Prostate gland (tissue), 2 donors: ENCODE results near the gene ATP5ME. TPM values are rescaled to one million over a fixed set of nuclear protein-coding genes. Genes with fewer than 3 reads are reported as not detected.
"Not testable (repeated sequence)": the region's sequence is repeated elsewhere in the genome, so short reads cannot be mapped to it uniquely, and the experiment has no call there.

Source experiments
- DNase-seq: peaks from one replicate; pipeline ENCODE4 v3.0.0-alpha.2; 2019; ENCODE audit warnings: low spot score
- H3K27ac ChIP-seq, 2 donors: fragments of 200-600 bp; sonication (generic); 2 replicates each; pipeline ENCODE4 v1.5.1; 2017 to 2019
- H3K27me3 ChIP-seq: fragments of 200-600 bp; sonication (generic); replicated peaks from 2 replicates; pipeline ENCODE4 v1.5.1; 2019; ENCODE audit not compliant: insufficient read depth
- H3K36me3 ChIP-seq, 2 donors: fragments of 200-600 bp; sonication (generic); 1 replicate in 1 of 2; 2 replicates in 1 of 2; pipeline versions ENCODE4 v1.5.1 to v1.8.1; 2017 to 2019
- H3K4me1 ChIP-seq: fragments of 200-600 bp; sonication (generic); replicated peaks from 2 replicates; pipeline ENCODE4 v1.5.1; 2019
- H3K4me3 ChIP-seq, 2 donors: fragments of 200-600 bp; sonication (generic); 2 replicates each; pipeline ENCODE4 v1.5.1; 2017 to 2019
- H3K9me3 ChIP-seq: fragments of 200-600 bp; sonication (generic); 2 replicates; pipeline ENCODE4 v1.5.1; 2017
- CTCF ChIP-seq, 4 experiments: fragments of 200-600 bp in 2 of 4; fragments of 450-650 bp in 2 of 4; sonication (generic) in 2 of 4; IDR thresholded peaks; 1 replicate in 3 of 4; 2 replicates in 1 of 4; pipeline ENCODE4 v1.5.1; 2016 to 2019; ENCODE audit warnings: antibody characterized with exemption in 4 of 4, mild to moderate bottlenecking in 2 of 4, moderate library complexity in 2 of 4
- POLR2A ChIP-seq: fragments of 450-650 bp; IDR thresholded peaks from one replicate; pipeline ENCODE4 v1.6.1; 2016; ENCODE audit warnings: antibody characterized with exemption, mild to moderate bottlenecking
- POLR2AphosphoS5 ChIP-seq: sonication (generic); formaldehyde crosslinking; IDR thresholded peaks from one replicate; pipeline ENCODE4 v1.6.1; 2017; ENCODE audit warnings: antibody characterized with exemption
- WGBS: methylation state at CpG from one replicate; pipeline ENCODE4 v1.1.5; 2018; 5-methylcytosine and 5-hydroxymethylcytosine counted together
- intact Hi-C: fragments of 100-400 bp; cut with DNase I; formaldehyde crosslinking; loops from one replicate; pipeline ENCODE4 v1.14.2; 2022
- total RNA-seq, 2 donors: library from RNA; depleted of rRNA; stranded (reverse); fragments of >200 nt; gene quantifications; one replicate each; pipeline ENCODE4 v1.1.0, GENCODE V29; 2016

Gene ATP5ME
- total RNA-seq, 2 donors from 2014 or later = 148 to 313 TPM

GRCh38 chr4:671769-672168 is 2.3 kb downstream of the ATP5ME start:
- Histone ChIP-seq H3K27me3 (no peaks in the 10 kb centered on the region), H3K4me3 (no peak overlapping the region), H3K4me1 (peaks cover 15% of the 10 kb centered on the region), H3K36me3 (peaks cover 0 to 6% of the 10 kb centered on the region in 2 donors), H3K9me3 (no peaks in the 10 kb centered on the region), H3K27ac (no peak overlapping the region)
- DNase-seq = no peak
- TF ChIP-seq POLR2AphosphoS5 = no peak
- TF ChIP-seq POLR2A = no peak
- TF ChIP-seq CTCF (IDR thresholded peaks at IDR 0.05) = no peak
- 93% methylated on average over 3 of the region's 3 CpGs for WGBS
- intact Hi-C loops = loop anchor here (10.0 kb wide), 2 partner anchors 167 to 337 kb away; partner anchors contain the start of gene ZNF141

GRCh38 chr4:669806-670559 is 4.1 kb downstream of the ATP5ME start:
- H3K4me3 ChIP-seq, H3K36me3 ChIP-seq, H3K4me1 ChIP-seq, H3K27ac ChIP-seq, DNase-seq, H3K9me3 ChIP-seq, H3K27me3 ChIP-seq: not testable (repeated sequence)
- intact Hi-C loops = loop anchor here (10.0 kb wide), 2 partner anchors 165 to 335 kb away; partner anchors contain the start of gene ZNF141
- 92% methylated on average over 11 of the region's 11 CpGs for WGBS

GRCh38 chr4:668219-668618 is 5.9 kb downstream of the ATP5ME start:
- H3K27me3 ChIP-seq, H3K36me3 ChIP-seq, DNase-seq, intact Hi-C loops, H3K27ac ChIP-seq, H3K4me3 ChIP-seq, H3K4me1 ChIP-seq, H3K9me3 ChIP-seq: not testable (repeated sequence)
- 89% methylated on average over 6 of the region's 6 CpGs for WGBS

GRCh38 chr4:667545-667925 is 6.5 kb downstream of the ATP5ME start:
- H3K4me1 ChIP-seq = no peaks in the 10 kb centered on the region
- DNase-seq = no peak
- intact Hi-C loops = no loop called here
- WGBS = 49% methylated on average over 10 of the region's 10 CpGs
- no peak overlapping the region for H3K4me3 ChIP-seq
- no peaks in the 10 kb centered on the region for H3K27me3 ChIP-seq
- TF ChIP-seq CTCF (IDR thresholded peaks at IDR 0.05) (no peak), POLR2AphosphoS5 (no peak), POLR2A (no peak)
- H3K27ac ChIP-seq = no peak overlapping the region
- H3K36me3 ChIP-seq = peaks cover 0 to 6% of the 10 kb centered on the region in 2 donors
- no peaks in the 10 kb centered on the region for H3K9me3 ChIP-seq

- 83% methylated on average over 26 of the region's 28 CpGs for WGBS
These were observed 7.1 kb downstream of the ATP5ME start for GRCh38 chr4:666822-667544.

More at GRCh38 chr4:666822-667544, 7.1 kb downstream of the ATP5ME start:
- Histone ChIP-seq H3K36me3 (peaks cover 0 to 5% of the 10 kb centered on the region in 2 donors), H3K4me1 (no peaks in the 10 kb centered on the region), H3K9me3 (no peaks in the 10 kb centered on the region), H3K4me3 (no peak overlapping the region), H3K27me3 (no peaks in the 10 kb centered on the region), H3K27ac (no peak overlapping the region)
- TF ChIP-seq POLR2A = no peak
- TF ChIP-seq CTCF (IDR thresholded peaks at IDR 0.05) = no peak
- no peak for TF ChIP-seq POLR2AphosphoS5
- intact Hi-C loops = no loop called here
- no peak for DNase-seq
